GM12865 (cell line): ENCODE results near the gene DAG1.

Experiments
- DNase-seq: peaks from one replicate; pipeline ENCODE4 v3.0.0; 2010; ENCODE audit warnings: low read depth
- H3K4me3 ChIP-seq: 2 replicates; pipeline ENCODE4 v1.5.1; 2011; ENCODE audit warnings: mild to moderate bottlenecking, low read depth, low read length, control low read depth
- TF ChIP-seq, protein P1 (sequence below): IDR thresholded peaks from 2 replicates; pipeline ENCODE4 v1.5.1; 2011; ENCODE audit warnings: low read length, control low read depth, low read depth, inconsistent platforms; ENCODE audit not compliant: insufficient read depth; ENCODE audit errors: missing control alignments

Gene DAG1

DNA sequence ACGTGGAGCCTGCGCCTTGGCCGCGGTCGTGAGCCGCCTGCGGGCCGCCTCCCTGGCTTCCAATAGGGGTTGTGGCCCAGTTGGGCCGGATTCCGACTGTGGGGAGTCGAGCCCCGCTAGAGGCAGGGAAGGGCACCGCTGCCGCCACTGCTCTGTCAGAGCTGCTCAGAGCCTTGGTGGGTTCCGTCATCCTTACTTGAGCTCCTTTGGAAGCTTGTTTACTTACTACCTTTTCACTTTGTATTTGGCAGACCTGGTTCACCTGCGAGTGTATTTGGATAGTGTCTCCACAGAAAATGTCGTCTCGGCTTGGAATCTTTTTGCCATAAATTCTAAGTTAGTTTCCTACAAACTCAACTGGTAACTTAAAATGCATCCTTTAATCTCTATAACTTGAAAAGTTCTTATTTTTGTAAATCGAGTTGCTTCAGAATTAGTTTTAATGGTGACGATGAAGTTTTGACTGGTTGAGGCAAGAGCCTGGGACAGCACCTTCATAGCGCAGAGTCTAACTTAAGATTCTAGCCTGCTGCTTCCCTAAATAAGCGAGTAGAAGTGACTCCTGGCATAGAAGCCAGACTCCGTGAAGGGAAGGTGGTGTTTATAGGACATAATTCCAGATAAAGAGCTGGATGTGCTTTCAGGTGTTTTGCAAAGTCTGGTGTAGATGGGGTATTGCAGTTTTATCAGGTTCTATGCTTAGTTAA, 800 bp downstream of the DAG1 start:
- TF ChIP-seq, protein P1, sequence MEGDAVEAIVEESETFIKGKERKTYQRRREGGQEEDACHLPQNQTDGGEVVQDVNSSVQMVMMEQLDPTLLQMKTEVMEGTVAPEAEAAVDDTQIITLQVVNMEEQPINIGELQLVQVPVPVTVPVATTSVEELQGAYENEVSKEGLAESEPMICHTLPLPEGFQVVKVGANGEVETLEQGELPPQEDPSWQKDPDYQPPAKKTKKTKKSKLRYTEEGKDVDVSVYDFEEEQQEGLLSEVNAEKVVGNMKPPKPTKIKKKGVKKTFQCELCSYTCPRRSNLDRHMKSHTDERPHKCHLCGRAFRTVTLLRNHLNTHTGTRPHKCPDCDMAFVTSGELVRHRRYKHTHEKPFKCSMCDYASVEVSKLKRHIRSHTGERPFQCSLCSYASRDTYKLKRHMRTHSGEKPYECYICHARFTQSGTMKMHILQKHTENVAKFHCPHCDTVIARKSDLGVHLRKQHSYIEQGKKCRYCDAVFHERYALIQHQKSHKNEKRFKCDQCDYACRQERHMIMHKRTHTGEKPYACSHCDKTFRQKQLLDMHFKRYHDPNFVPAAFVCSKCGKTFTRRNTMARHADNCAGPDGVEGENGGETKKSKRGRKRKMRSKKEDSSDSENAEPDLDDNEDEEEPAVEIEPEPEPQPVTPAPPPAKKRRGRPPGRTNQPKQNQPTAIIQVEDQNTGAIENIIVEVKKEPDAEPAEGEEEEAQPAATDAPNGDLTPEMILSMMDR = no peak
- no peak for DNase-seq

DNA sequence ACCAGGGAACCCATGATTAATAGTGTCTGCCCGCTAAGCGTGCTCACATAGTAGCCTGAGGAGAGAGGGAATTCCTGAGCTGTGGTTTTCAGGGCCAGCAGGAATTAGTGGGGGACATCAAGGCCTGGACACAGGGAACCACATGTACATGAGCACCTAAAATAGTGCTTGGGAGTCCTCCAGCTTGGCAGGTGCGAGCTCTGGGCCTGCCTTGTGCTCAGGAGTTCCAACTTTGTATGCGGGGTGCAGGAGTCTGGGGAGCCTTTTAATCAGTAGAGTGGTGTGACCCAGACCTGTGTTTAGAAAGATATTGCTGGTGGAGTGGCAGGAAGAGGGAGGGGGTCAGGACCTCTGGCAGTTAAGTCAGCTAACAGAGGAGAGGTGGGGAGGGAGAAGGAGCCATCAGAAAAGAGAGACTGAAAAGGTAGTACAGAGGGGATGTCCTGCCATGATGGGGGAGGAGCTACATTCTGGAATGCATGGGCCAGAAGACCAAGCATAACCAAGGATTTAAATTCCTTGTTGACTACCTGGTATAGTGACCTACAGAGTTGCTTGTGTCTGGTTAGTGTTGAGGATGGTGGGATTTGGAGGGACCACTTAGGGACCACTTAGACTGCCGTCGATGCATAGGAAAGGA, 1.9 kb downstream of the DAG1 start:
- H3K4me3 ChIP-seq = no peak overlapping the region; the same call in 1 of the 2 replicates
- DNase-seq = no peak
- TF ChIP-seq, protein P1 = no peak

More for the DNA sequence above, 800 bp downstream of the DAG1 start:
- H3K4me3 ChIP-seq = peak overlapping the region; percentile 67

DNA sequence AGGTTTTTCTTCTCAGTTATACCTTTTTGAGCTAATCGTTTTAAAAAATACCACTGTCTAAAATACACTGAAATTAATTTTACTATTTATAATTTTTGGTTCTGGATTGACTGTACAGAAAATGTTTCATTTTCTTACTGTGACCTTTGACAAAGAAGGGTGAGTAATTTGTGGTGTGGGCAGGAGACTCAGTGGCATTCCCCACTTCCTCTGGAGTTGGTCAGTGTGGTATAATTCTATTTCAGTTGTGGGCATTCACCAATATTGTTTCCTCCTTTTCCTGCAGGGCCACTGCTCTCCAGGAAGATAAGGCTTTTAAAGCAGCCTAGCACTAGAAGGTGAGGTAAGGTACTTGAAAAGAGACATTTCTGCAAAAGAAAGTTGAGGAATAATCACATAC, 6.5 kb downstream of the DAG1 start:
- H3K4me3 ChIP-seq = no peak overlapping the region
- DNase-seq = peak; percentile 77
- TF ChIP-seq, protein P1 = no peak

DNA sequence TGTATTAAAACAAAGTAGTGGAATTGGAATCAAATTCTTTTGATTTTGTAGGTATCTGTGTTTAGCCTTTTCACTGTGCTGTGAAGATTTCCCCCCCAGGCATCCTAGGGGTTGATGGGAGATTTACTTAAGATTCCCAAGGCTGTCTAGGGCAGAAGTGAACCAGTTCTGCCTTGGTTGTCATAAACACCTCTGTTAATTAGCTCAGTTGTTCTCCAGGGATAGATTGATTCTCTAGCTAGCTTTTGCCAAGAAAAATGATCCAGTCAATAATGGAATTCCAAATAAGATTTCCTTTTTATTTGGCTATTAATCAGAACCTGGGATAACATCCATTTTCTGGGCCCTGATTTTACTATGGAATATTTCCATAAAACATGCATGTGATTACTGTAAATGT, 12.7 kb downstream of the DAG1 start:
- TF ChIP-seq, protein P1 = no peak
- no peak overlapping the region for H3K4me3 ChIP-seq
- no peak for DNase-seq

GRCh38 chr3:49484471-49484870, 14.4 kb downstream of the DAG1 start:
- H3K4me3 ChIP-seq = no peak overlapping the region
- no peak for DNase-seq
- TF ChIP-seq, protein P1 = no peak

GRCh38 chr3:49489247-49489646, 19.2 kb downstream of the DAG1 start:
- TF ChIP-seq, protein P1 = no peak
- no peak overlapping the region for H3K4me3 ChIP-seq
- DNase-seq = no peak
